Right atrium auricular region (tissue), 2 donors: ENCODE data around the gene CLIP3. TPM values are rescaled to one million over a fixed set of nuclear protein-coding genes. Genes with fewer than 3 reads are reported as not detected.

Source experiments
- DNase-seq: peaks from one replicate; pipeline ENCODE4 v3.0.0-alpha.2; 2019; ENCODE audit warnings: low spot score
- H3K27ac ChIP-seq, 2 donors: fragments of 200-600 bp; sonication (generic); 1 replicate in 1 of 2; 2 replicates in 1 of 2; pipeline ENCODE4 v1.5.1; 2016 to 2019
- H3K27me3 ChIP-seq, 2 donors: fragments of 200-600 bp; sonication (generic); one replicate each; pipeline versions ENCODE4 v1.5.1 to v1.6.0; 2017 to 2019
- H3K36me3 ChIP-seq: fragments of 200-600 bp; sonication (generic); one replicate; pipeline ENCODE4 v1.5.1; 2016
- H3K4me1 ChIP-seq, 2 donors: fragments of 200-600 bp; sonication (generic); one replicate each; pipeline versions ENCODE4 v1.5.1 to v1.6.0; 2017 to 2019
- H3K4me3 ChIP-seq, 2 donors: fragments of 200-600 bp; sonication (generic); 1 replicate in 1 of 2; 2 replicates in 1 of 2; pipeline ENCODE4 v1.5.1; 2017 to 2019; ENCODE audit warnings: mild to moderate bottlenecking in 1 of 2, moderate library complexity in 1 of 2
- H3K9me3 ChIP-seq, 2 donors: fragments of 200-600 bp; sonication (generic); one replicate each; pipeline ENCODE4 v1.5.1; 2019
- CTCF ChIP-seq, 2 donors: fragments of 200-600 bp; sonication (generic); IDR thresholded peaks; one replicate each; pipeline ENCODE4 v1.5.1; 2019; ENCODE audit warnings: antibody characterized with exemption in 2 of 2
- total RNA-seq, 2 donors: library from RNA; depleted of rRNA; stranded (reverse); fragments of >200 nt; gene quantifications; one replicate each; pipeline ENCODE4 v1.1.0, GENCODE V29; 2016

CLIP3 gene
- total RNA-seq, 2 donors from 2014 or later, result 5.1 to 10.7 TPM

DNA sequence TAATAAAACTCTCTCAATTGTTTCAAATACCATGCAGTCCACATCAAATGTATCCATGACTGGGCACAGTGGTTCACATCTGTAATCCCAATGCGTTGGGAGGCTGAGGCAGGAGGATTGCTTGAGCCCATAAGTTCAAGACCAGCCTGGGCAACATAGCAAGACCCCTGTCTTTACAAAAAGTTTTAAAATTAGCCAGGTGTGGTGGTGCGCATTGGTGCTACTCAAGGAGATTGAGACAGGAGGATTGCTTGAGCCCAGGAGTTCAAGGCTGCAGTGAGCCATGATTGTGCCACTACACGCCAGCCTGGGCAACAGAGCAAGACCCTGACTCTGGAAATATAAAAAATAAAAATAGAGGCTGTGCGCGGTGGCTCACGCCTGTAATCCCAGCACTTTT, 5.0 kb downstream of the CLIP3 start:
- no peak for DNase-seq
- Histone ChIP-seq H3K4me3 (no peak overlapping the region), H3K27me3 (no peaks in the 10 kb centered on the region), H3K4me1 (peaks cover 0 to 8% of the 10 kb centered on the region in 2 donors), H3K27ac (no peak overlapping the region), H3K36me3 (no peaks in the 10 kb centered on the region), H3K9me3 (no peaks in the 10 kb centered on the region)
- no peak for TF ChIP-seq CTCF (IDR thresholded peaks at IDR 0.05)

GRCh38 chr19:36026091-36026876, 6.4 kb downstream of the CLIP3 start:
- no peaks in the 10 kb centered on the region for H3K27me3 ChIP-seq
- H3K4me1 ChIP-seq, result no peaks in the 10 kb centered on the region
- no peak for DNase-seq
- H3K4me3 ChIP-seq, result no peak overlapping the region
- TF ChIP-seq CTCF (IDR thresholded peaks at IDR 0.05), result no peak
- H3K36me3 ChIP-seq, result no peaks in the 10 kb centered on the region
- no peak overlapping the region for H3K27ac ChIP-seq
- H3K9me3 ChIP-seq, result no peaks in the 10 kb centered on the region

GRCh38 chr19:36025541-36025940, 7.1 kb downstream of the CLIP3 start:
- no peak overlapping the region for H3K27ac ChIP-seq
- no peak for DNase-seq
- no peaks in the 10 kb centered on the region for H3K36me3 ChIP-seq
- H3K4me3 ChIP-seq, result no peak overlapping the region
- no peaks in the 10 kb centered on the region for H3K27me3 ChIP-seq
- TF ChIP-seq CTCF (IDR thresholded peaks at IDR 0.05), result no peak
- H3K4me1 ChIP-seq, result no peaks in the 10 kb centered on the region
- no peaks in the 10 kb centered on the region for H3K9me3 ChIP-seq

GRCh38 chr19:36023432-36023831, 9.2 kb downstream of the CLIP3 start:
- no peaks in the 10 kb centered on the region for H3K36me3 ChIP-seq
- H3K27me3 ChIP-seq, result no peaks in the 10 kb centered on the region
- H3K9me3 ChIP-seq, result no peaks in the 10 kb centered on the region
- H3K27ac ChIP-seq, result no peak overlapping the region
- H3K4me1 ChIP-seq, result no peaks in the 10 kb centered on the region
- no peak for DNase-seq
- no peak overlapping the region for H3K4me3 ChIP-seq
- TF ChIP-seq CTCF (IDR thresholded peaks at IDR 0.05), result no peak

GRCh38 chr19:36019061-36019670, 13.5 kb downstream of the CLIP3 start:
- Histone ChIP-seq H3K27ac (no peak overlapping the region), H3K9me3 (no peaks in the 10 kb centered on the region), H3K36me3 (no peaks in the 10 kb centered on the region), H3K4me1 (peaks cover 0 to 6% of the 10 kb centered on the region in 2 donors), H3K4me3 (no peak overlapping the region), H3K27me3 (no peaks in the 10 kb centered on the region)
- TF ChIP-seq CTCF (IDR thresholded peaks at IDR 0.05), result no peak
- no peak for DNase-seq
